Upper lobe of left lung (tissue), 4 donors: ENCODE data around the gene R3HDM1.

ENCODE experiments used
- CTCF ChIP-seq, 6 experiments: fragments of 450-650 bp in 4 of 6; fragments of 200-600 bp in 2 of 6; sonication (generic) in 2 of 6; IDR thresholded peaks; one replicate each; pipeline ENCODE4 v1.5.1; 2016 to 2019; ENCODE audit warnings: antibody characterized with exemption in 6 of 6
- EP300 ChIP-seq, 4 donors: sonication (generic); formaldehyde crosslinking; IDR thresholded peaks; one replicate each; pipeline ENCODE4 v1.5.1; 2017; ENCODE audit warnings: antibody characterized with exemption in 4 of 4, control low read depth in 2 of 4
- POLR2A ChIP-seq, 4 donors: fragments of 450-650 bp; IDR thresholded peaks; one replicate each; pipeline ENCODE4 v1.5.1; 2016 to 2017; ENCODE audit warnings: antibody characterized with exemption in 4 of 4, mild to moderate bottlenecking in 2 of 4

DNA sequence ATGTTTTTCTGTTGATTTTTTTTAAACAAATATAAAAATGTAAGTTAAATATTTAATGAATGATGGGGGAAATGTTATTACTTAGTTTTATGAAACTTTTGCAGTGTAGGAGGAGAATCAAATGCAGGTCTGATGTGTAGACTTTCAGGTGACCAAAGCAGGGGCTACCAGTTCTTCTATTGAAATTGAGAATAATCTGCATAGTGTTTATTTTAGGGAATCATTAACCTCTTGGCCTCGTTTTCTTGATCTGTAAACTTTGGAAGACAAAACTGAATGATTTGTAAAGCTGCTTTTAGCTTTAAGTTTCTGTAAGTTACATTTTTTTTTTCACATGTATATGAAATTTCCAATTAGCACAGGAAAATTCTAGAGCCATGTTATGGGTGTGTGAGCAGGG, 99.2 kb downstream of the R3HDM1 start:
- TF ChIP-seq POLR2A (IDR thresholded peaks at IDR 0.05), result no peak
- TF ChIP-seq CTCF (IDR thresholded peaks at IDR 0.05), result no peak
- no peak for TF ChIP-seq EP300 (IDR thresholded peaks at IDR 0.05)
